Stimulated activated CD4-positive, alpha-beta T cell treated with anti-CD3 and anti-CD28 coated beads, Interleukin-2, amount 100 ng/mL, for 48 hours (primary cell): ENCODE data around the gene EXOSC10.

Source experiments
- DNase-seq, 2 donors: peaks; one replicate each; pipeline ENCODE4 v3.0.0-alpha.2; 2020

EXOSC10 gene

DNA sequence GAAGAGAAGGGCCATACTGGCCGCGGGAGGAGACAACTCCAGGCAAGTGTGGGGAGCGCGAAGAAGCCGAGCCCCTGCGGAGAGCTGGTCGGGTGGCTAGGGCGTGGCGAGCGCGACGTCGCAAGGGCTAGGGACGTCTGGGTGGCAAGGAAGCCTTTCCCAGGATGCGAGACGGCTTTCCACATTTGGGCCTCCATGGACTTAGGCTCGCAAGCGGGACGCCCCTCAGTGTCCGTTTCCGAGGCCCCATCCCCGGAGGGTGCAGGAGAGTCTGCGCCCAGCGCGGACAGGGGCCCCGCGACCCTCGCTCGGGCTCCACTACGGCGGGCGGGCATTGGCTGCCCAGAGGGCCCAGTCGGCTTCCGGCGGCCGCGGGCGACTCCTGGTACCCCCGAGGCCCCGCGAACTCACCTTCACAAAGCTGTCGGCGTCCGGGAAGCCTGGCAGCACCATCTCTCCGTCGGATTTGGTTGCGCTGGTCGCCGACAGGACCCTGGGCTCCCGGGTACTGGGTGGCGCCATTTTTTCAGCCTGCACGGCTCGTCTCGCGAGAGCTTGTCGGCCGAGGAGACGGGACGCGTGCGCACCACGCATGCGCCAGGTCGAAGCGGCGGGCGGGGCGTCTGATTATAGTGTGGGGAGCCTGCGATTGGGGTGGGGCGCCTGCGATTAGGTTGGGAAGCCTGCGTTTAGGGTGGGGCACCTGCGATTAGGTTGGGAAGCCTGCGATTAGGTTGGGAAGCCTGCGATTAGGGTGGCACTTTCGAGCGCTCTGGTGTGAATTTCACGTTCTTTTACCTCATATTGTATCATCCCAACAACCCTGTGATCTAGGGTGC is at the start of gene EXOSC10:
Gene EXOSC10, minus strand, starts transcription at position 560 of the 839 bp plus-strand sequence. Its CDS starts 38 bp downstream, at position 522.
- peak; percentile 96 for DNase-seq

DNA sequence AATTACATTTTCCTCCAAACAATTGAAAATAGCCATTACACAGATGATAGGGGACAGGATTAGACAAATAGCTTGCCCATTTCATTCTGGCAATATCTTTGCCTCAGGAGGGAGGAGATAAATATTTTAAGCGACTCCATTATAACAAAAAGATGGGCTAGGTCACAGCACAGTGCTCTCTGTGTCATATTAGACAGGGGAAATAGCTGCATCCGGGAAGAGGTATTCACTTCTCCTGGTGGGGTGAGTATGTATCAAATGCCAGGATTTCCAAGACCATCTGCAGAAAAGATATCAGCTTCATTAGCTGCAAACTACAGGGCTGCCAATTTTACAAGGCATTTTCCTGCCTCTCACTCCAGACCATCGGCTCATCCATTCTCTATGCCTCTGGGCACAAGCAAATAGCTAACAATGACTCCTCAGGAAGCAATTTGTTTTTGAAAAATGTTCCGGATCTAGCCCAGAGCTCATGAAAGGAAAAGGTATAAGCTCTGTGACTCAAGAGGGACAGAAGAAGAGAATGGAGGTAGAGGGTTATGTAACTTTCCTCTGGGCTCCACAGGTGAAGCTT is 47.6 kb upstream of the EXOSC10 start:
- no peak for DNase-seq

DNA sequence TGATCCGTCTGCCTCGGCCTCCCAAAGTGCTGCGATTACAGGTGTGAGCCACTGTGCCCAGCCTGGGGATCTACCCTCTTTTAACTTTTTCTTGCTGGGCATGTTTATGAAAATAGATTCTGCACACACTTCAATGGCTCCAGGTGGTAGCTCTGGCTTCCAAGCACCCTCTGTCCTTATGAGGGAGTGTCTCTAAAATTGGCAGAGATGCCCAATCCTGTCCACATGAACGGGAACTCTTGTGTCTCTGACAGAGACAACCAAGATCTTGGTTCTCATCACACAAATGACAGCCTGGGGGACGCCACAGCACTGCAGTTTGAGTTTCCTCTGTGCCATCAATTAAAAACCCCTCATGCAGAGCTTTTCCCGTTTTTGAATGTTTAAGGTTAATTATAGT is 46.1 kb upstream of the EXOSC10 start:
- DNase-seq: no peak

DNA sequence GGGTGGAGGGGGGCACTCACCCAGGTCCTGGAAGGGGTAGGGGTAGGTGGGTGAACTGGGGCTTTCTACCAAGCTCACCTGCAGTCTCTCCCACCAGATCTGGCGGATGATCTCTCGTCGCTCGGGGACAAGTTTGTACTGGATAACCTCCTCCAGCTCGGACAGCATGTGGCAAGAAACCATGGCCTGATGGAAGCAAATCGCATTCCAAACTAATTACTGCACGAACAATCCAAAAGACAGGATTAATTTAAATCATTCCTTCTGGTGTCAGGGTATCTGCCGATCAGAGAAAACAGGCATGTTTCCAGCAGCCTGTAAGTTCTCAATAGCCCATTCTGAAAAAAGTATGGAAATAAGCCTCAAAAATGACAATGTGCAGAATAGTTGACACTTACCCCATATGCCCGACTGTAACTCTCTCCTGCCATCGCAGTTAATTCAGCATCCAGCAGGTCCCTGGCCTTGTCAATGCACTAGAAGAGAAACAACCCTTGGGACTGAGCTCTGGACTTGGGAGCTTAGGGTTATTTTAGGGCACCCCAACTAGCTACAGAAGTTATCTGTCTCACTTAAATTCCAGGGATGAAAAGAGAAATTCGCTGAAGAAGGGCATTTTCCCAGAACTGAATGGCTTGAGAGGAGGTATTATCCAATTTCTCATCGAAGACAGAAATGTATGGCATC is 45.0 kb upstream of the EXOSC10 start:
- no peak for DNase-seq

DNA sequence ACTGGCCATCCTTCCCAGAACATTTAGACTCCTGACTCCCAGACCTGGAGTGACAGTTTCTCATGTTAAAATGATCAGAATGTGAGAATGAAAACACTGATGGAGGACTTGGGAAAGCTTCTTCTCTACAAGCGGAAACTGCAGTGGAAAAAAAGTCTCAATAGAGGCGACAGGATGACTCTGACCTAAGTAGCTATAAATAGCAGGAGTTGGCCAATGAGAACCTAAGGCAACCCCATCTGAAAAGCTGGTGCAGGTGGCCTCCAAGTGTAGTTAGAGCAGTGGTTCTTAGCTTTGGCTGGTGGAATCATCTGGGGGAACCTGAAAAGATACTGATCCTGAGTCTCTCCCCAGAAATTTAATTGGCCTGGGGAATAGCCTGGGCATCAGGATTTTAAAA is 44.2 kb upstream of the EXOSC10 start:
- DNase-seq: no peak

DNA sequence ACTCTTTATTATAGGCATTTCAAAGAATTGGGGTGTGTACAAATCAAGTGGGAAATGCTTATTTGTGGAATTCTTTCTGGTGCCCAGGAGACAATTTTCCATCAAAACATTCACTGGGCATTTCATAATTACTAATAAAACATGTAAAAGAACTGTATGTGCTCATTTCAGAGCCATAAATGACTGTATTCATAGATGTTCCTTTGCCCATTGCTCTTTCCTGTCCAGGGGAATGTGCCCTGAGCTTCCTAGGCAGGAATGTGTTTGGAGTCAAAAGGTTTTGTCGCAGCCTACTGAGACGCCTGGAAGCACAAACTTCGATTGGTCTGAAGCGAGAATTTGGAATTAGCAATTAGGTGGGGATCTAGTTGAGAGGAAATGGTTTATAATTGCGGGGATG is 43.7 kb upstream of the EXOSC10 start:
- no peak for DNase-seq

DNA sequence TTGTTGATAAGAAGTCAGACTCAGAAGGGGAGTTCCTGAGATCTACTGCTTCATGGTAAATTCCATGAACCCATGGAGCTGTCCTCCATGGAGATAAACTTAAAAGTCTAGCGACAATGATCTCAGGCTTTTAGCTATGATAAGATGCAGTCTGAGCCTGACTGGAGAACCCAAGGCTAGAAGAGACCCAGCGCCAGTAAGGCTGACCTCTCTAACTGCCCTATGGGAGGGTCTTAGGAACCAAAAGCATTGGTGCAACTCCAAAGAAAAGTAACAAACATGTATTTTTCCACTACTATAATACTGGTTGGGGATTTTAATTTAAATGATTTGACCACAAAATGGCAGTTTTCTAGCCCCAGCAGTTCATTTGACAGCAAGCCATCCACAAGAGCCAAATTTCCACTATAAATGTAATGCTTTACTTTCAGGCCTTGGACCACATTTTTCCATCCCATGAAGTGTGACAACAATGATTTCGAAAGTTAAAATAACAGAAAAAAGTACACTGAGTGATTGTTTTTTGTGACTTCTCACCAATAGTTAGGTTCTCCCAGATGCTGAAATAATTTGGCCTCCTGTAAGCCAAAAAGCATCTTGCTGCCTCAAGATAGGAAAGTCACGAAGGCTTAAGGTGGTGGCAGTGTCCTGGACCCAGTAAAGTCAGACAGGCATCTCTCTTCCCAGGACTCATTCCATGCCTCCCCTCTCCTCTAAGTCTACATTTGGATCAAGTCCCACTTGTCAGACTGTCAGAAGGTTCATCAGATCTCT is 43.1 kb upstream of the EXOSC10 start:
- DNase-seq: no peak

DNA sequence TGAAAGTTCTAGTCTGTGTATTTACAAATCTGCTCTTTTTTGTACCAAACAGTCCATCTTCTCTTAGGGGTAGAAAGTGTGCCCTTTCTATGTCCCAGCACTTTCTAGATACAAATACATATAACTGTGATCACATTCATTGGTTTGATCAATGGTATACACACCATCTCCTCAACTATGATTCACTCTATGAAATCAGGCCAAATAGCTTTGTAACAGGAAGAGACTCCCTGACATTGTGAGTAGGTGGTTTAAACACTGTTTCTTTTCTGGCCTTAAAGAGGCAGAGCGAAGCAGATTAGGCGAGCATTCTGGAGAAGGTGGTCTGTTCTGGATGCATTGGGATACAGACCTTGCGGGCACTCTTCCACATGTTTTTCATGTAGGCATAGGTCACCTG is 39.3 kb upstream of the EXOSC10 start:
- no peak for DNase-seq

DNA sequence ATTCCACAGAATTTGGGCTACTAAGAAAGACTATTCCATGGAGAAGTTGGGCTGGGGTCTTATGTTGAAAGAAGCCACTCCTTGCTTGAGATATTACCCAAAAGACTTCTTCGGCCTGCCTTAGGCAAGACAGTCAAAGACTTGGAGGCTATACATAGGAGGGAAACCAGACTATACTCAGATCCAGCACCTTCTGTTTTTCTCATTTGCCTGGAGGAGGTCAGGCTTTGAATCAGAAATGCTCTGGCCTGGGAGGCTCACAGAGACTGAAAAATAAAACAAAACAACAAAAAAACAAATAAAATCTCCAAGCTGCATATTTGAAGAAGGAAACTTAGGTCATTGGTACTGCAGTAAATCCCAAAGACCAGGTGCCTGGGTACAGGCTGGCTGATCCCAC is 38.4 kb upstream of the EXOSC10 start:
- DNase-seq: no peak

DNA sequence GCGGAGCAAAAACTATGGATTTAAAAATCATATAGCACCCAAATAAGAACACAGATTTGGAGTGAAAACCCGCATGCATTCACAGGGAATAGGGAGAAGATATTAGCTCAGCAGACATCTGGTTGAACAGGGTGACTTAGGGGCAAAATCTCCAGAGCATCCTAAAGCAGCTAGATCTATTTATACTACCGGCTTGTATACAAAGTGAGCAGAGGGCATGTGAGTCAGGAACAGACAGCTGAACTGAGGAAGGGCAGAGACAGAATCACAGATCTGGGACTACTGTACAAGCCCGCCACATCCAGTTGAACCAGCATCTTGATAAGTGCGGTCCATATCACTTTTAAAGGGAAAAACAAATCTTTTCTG is 35.2 kb upstream of the EXOSC10 start:
- no peak for DNase-seq

DNA sequence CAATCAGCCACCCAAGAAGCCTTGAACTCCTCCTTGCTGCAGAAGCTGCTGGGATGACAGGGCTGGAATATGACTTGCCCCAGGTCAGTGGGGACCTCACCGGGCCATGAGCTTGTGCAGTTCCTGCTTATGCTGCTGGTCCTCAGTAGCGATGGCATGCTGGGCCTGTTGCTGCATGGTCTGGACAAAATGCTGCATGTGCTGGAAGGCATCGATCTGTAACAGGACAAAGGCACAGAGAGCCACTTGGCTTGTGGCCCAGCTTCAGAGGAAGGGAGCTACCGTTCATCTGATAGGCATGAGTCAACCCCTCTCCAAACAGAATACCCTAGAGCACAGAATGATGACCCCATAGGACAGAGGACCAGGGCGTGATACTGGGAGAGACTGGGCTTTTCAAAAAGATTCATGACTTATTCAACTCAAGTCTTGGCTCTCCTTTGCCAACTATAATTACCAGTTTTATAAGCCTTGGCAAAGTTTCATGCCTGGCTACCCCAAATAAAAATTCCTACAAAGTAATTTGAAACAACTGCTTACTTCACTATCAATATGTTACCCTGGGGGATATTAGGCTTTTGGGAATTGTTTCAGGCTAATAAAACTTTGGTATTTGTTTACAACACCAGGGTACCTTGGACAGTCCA is 34.7 kb upstream of the EXOSC10 start:
- DNase-seq: no peak

DNA sequence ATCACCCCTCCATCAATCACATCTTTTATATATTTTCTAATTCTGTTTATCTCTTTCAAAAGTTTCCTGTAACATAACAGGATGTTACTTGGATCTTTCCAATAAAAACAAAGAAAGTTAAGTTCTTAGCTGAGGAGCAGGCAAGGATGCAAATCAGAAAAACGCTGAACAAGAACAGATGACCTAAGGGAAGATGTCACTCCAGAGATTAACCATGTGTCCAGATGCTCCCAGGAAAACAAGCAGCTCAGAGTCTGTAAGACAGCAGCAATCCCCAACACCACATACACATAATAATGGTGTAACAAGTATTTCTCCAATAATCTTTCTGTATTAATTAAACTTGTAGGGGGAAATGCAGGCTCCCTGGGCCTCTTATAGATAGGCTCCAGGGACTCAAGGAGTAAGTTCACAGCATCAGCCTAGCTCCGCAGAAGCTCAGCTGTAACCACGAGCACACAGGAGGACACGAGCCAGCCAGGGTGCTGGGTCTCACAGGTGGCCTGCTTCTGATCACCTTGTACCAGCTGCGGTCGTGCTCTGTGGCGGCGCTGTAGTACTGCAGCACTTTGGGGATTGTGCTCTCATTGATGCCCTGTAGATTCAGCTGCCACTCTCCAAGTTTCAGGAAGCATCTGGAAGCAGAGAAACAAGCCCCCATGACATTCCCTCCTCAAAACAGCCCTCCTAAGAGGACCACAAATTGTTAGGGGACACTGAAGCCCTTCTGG is 33.1 kb upstream of the EXOSC10 start:
- no peak for DNase-seq

DNA sequence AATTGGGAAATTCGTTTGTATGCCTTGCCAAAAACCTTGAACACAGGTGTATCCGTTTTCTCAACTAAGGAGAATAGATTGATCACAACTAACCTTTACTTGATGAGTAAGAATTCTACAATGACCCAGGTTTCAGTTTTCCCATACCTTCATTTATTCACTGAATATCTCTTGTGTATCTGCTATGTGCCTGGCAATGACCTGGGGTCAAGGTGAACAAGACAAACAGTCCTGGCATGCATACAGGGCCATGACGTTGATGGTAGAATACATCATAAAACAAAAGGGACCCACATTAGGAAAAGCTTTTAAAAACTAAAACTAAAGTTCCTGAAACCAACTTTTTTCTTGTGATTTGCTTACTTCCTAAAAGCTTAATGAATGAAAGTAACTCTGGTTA is 32.1 kb upstream of the EXOSC10 start:
- DNase-seq: no peak

DNA sequence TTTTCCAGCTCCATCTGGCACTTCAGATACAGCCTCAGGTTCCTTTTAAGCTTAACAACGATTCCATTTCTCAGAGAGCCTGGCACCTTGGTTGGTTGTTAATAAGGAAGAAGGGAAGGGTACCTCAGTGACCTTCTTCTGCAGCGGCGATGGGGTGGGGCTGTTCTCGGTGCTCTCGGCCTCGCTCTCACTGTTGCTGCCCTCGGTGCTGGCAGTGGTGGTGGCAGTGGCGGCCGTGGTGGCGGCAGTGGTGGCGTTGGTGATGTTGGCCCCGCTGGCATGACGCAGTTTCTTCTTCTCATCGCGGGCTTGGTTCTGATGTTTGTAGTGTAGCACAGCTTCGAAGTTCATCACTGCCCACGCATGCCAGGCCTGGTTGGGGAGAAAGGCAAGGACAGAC is 30.7 kb upstream of the EXOSC10 start:
- no peak for DNase-seq

DNA sequence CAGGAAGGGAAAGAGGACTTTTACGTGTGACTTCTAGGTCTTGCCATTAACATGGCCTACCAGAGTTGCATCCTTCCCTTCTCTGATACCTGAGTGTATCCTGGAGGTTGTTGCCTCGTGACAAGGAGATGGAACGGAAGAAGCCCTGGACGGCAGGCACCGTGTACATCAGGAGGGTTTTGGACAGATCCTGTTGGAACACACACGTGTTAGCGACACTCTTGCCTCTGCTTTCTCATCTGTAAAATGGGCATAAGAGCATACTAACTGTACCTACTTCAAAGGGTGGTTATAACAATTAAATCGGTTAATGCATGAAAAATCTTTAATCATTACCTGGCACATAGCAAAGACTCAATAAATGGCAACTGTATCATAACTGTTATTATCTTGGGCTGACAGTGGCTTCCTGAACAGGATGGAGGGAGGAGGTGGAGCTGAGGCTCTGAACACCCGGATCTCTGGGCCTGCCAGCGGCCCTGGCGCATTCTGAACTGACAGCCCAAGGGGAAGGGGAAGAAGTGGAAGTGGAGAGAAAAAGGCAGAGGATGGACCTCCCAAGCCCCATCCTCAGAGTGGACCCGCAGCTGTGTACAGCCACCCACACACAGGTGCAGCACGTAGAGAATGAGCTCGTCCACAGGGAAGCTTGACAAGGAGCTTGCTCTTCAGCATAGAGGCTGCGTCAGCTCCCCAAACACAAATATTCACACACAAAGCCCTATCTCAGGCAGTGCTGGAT is 30.2 kb upstream of the EXOSC10 start:
- DNase-seq: no peak

DNA sequence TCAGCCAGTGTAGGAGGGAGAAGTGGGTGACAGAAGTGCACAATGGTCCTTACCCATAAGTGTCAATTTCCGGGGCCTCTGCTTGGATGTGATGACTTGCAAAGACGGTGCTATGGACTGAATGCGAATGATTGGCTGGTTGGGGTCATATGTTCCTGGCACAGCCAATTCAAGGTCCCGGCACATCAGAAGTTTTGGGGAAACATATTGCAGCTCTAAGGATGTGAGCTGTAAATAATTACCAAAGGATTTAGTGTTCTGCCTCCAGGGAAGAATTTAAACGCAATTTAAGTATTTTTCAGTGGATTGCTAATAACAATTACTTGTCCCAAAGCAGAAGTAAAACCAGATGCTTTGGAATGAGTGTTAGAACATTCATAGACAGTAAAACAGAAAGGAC is 26.9 kb upstream of the EXOSC10 start:
- no peak for DNase-seq

DNA sequence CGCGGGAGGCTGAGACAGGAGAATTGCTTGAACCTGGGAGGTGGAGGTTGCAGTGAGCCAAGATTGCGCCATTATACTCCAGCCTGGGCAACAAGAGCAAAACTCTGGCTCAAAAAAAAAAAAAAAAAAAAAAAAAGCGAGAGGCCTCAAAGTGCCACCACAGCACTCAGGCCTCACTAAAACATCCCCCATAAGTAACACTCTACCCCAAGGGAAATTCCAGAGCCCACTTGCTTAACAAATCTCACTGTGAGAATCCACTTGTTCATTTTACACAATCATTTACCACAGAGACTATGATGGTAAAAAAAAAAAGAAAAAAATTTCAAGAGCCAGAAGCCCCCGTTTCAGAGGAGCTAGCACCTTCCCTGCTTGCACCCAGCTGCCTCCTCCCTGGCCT is 26.3 kb upstream of the EXOSC10 start:
- DNase-seq: no peak

DNA sequence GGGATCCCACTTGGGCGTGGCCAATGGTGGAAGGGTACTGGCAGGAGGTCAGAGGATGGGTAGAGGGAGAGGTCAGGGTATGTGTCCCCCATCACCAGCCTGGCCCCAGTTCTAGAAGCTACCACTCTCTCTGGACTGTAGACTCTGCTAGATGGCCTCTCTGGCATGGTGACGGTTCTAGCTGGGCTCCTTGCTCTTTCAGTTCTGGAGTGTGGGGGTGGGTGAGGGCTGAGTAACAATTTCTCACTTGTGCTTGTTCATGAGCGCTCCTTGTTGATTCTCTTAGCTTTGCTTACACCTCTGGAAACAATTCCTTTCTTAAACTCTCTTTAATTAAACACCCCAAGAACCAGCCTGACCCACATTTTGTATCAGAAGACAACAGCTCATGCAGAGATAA is 25.3 kb upstream of the EXOSC10 start:
- DNase-seq: no peak

DNA sequence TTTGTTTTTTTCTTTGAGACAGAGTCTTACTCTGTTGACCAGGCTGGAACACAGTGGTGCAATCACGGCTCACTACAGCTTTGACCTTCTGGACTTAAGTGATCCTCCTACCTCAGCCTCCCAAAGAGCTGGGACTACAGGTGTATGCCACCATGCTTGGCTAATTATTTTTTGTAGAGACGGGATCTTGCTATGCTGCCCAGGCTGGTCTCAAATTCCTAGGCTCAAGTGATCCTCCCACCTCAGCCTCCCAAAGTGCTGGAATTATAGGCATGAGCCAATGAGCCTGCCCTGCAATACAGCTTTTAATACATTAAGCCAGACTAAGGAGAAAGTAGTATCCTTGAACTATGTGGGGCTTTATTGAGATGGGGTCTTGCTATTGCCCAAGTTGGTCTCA is 16.6 kb upstream of the EXOSC10 start:
- no peak for DNase-seq

DNA sequence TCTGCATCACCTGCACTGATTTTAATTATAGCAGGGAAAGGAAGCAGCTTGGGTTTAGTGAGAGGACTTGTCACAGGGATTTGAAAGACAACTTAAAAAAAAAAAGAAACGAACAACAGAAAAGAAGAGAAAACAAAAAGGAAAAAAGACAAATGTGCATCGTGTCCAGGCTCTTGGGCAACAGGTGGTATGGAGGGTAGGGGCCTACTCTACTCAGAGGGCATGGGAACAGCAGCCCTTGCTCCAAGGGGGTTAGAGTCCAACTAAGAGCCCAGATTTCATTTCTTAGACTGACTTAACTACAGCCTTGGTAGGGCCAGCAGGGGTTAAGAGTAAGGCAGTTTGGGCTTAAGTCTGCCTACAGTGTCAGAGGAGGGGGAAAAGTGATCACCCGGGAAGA is 15.3 kb upstream of the EXOSC10 start:
- DNase-seq: no peak

DNA sequence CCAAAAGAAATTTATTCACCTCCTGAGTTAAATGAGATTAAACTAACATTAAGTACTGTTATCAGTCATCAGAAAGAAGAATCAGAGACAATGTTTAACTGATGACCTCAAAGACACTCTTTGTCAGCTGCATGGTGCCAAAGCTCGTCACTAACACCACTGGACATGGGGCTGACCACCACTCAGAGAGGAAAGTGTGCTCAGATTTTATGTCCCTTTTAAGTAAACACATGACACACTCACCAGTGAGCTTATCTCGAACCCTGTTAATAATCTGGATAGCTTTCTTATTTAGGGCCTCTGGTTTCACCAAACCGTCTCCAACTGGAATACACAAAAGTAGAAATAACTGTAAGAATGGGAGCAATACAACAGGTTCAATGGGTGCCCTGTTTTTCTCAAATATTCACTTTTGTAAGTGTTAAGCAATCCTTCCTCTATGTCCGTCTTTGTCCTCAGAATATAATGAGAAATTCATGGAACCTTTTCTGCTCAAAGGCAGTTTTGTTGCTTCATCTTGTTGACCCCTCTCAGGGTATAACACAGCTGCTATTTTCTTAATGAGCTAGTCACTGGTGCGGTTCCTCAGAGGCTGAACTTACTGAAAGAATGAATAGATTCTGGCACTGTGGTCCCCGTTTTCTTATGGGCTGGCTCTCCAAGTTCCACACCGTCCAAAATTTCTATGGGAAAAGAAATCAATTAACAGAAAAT is 9.5 kb upstream of the EXOSC10 start:
- DNase-seq: no peak
